Loucy (cell line): ENCODE data around the gene IMMT.

Source experiments
- CTCF ChIP-seq: fragments of 200-600 bp; sonication (generic); conservative IDR thresholded peaks from 2 replicates; pipeline ENCODE4 v1.5.1; 2014; ENCODE audit warnings: mild to moderate bottlenecking, antibody characterized with exemption, low read length
- EZH2phosphoT487 ChIP-seq: fragments of 200-600 bp; IDR thresholded peaks from 2 replicates; pipeline ENCODE4 v1.6.1; 2018; ENCODE audit warnings: antibody characterized with exemption, mild to moderate bottlenecking, moderate library complexity, borderline replicate concordance

- TF ChIP-seq CTCF (no peak), EZH2phosphoT487 (no peak)
Measured at GRCh38 chr2:86214503-86214832, 19.2 kb upstream of the IMMT start.
